MM.1S (cell line): Measurements from ENCODE around the gene OTUD6A.
"Not testable (repeated sequence)": the region's sequence is repeated elsewhere in the genome, so short reads cannot be mapped to it uniquely, and the experiment has no call there.

Experiments
- EZH2 ChIP-seq: fragments of 300-600 bp; sonication (generic); optimal IDR thresholded peaks from 2 replicates; pipeline ENCODE3; 2017; ENCODE audit warnings: low read depth, mild to moderate bottlenecking, antibody characterized with exemption, low read length, mixed read lengths
- EZH2phosphoT487 ChIP-seq: fragments of 300-600 bp; sonication (generic); IDR thresholded peaks from 2 replicates; pipeline ENCODE4 v1.6.1; 2018; ENCODE audit warnings: antibody characterized with exemption, low read length
- TF ChIP-seq, protein P1 (sequence below): fragments of 300-600 bp; sonication (generic); IDR thresholded peaks from 2 replicates; pipeline ENCODE4 v1.5.1; 2016; ENCODE audit warnings: antibody characterized with exemption, low read length, mixed read lengths

DNA sequence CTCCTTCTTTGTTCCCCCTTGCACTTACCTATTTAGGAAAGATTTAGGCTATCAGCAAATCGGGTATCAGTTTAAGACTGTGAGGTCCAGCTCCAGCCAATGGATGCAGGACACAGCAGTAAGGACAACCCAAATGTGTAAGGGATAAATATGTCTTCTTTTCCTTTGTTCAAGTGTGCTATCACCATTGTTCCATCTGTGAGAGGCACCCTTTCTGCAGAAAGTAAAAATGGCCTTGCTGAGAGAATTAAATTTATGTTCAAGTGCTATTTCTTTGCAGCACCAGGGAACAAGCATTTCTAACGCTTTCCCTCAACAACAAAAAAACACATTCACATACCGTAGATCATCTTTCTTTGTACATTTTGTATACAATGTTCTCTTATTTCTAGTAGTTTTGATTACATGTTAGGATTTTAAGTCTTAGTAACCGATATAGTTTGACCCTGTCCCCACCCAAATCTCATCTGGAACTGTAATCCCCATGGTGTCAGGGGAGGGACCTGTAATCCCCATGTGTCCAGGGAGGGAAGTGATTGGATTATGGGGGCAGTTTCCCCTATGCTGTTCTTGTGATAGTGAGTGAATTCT lies 49.3 kb downstream of the OTUD6A start:
- TF ChIP-seq, protein P1, sequence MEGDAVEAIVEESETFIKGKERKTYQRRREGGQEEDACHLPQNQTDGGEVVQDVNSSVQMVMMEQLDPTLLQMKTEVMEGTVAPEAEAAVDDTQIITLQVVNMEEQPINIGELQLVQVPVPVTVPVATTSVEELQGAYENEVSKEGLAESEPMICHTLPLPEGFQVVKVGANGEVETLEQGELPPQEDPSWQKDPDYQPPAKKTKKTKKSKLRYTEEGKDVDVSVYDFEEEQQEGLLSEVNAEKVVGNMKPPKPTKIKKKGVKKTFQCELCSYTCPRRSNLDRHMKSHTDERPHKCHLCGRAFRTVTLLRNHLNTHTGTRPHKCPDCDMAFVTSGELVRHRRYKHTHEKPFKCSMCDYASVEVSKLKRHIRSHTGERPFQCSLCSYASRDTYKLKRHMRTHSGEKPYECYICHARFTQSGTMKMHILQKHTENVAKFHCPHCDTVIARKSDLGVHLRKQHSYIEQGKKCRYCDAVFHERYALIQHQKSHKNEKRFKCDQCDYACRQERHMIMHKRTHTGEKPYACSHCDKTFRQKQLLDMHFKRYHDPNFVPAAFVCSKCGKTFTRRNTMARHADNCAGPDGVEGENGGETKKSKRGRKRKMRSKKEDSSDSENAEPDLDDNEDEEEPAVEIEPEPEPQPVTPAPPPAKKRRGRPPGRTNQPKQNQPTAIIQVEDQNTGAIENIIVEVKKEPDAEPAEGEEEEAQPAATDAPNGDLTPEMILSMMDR = not testable (repeated sequence)
- not testable (repeated sequence) for TF ChIP-seq EZH2phosphoT487, EZH2
